Measurements from ENCODE around the gene FAM170B. TPM values are rescaled to one million over a fixed set of nuclear protein-coding genes. Genes with fewer than 3 reads are reported as not detected.

FAM170B gene
- not detected in 3 replicates for total RNA-seq (2021)
- Bru-seq, nascent RNA: not detected
- long read RNA-seq, experiment 1: 0 reads
- long read RNA-seq, experiment 2: 0 reads
- long read RNA-seq, experiment 3: 0 reads

GRCh38 chr10:49133706-49134248, at the start of gene FAM170B:
Gene FAM170B, minus strand, starts transcription at chr10:49134021. Its CDS starts 103 bp downstream, at chr10:49133918.
- CTCF ChIA-PET: no interaction called here
- no peak within 1 kb of the TSS for H3K27ac Mint-ChIP-seq
- H3K36me3 Mint-ChIP-seq: 0 out of 2 replicates have a peak, but pooled peaks cover 2% of the 10 kb centered on the region
- POLR2A ChIA-PET: no interaction called here
- H3K9me3 Mint-ChIP-seq: peaks cover 19% of the 10 kb centered on the region
- no peak for TF ChIP-seq NFE2L1 (CRISPR knock-in tag; IDR thresholded peaks at IDR 0.05)
- TF ChIP-seq AFF4 (CRISPR knock-in tag; IDR thresholded peaks at IDR 0.05; ENCODE audit: borderline replicate concordance): no peak
- TF ChIP-seq ARID4B (CRISPR knock-in tag; IDR thresholded peaks at IDR 0.05; ENCODE audit: borderline replicate concordance): no peak
- TF ChIP-seq NR3C1 (CRISPR knock-in tag; conservative IDR thresholded peaks at IDR 0.05; ENCODE audit: low read depth): no peak
- TF ChIP-seq ZNF512 (CRISPR knock-in tag; IDR thresholded peaks at IDR 0.05; ENCODE audit: borderline replicate concordance): no peak
- TF ChIP-seq NFYB (CRISPR knock-in tag; conservative IDR thresholded peaks at IDR 0.05; ENCODE audit: low read depth): no peak
- no peak for TF ChIP-seq CDX4 (CRISPR knock-in tag; IDR thresholded peaks at IDR 0.05; ENCODE audit: borderline replicate concordance)
- ATAC-seq: no peak
- DNase-seq (ENCODE audit: low spot score): no peak
- H3K4me1 Mint-ChIP-seq: peaks cover 9% of the 10 kb centered on the region
- H3K4me3 Mint-ChIP-seq: no peak within 1 kb of the TSS
- H3K27me3 Mint-ChIP-seq (ENCODE audit: low read depth): no peaks in the 10 kb centered on the region

- no peak overlapping the region for H3K27ac Mint-ChIP-seq
- no peak for TF ChIP-seq MAX (CRISPR knock-in tag; IDR thresholded peaks at IDR 0.05)
- ATAC-seq (no peak), DNase-seq (ENCODE audit: low spot score) (no peak)
- ChIA-PET POLR2A (no interaction called here), CTCF (no interaction called here)
- no peaks in the 10 kb centered on the region for H3K36me3 Mint-ChIP-seq
- H3K27me3 Mint-ChIP-seq (ENCODE audit: low read depth): no peaks in the 10 kb centered on the region
- H3K4me1 Mint-ChIP-seq: 0 out of 2 replicates have a peak, but pooled peaks cover 4% of the 10 kb centered on the region
- no peaks in the 10 kb centered on the region for H3K9me3 Mint-ChIP-seq
- no peak overlapping the region for H3K4me3 Mint-ChIP-seq
Measured at GRCh38 chr10:49182776-49183175, 49.0 kb upstream of the FAM170B start.

GRCh38 chr10:49180444-49180860, 46.6 kb upstream of the FAM170B start:
- DNase-seq (ENCODE audit: low spot score) (no peak), ATAC-seq (no peak)
- Mint-ChIP-seq H3K9me3 (no peaks in the 10 kb centered on the region), H3K27ac (no peak overlapping the region), H3K4me3 (no peak overlapping the region), H3K4me1 (0 out of 2 replicates have a peak, but pooled peaks cover 4% of the 10 kb centered on the region), H3K27me3 (ENCODE audit: low read depth) (no peaks in the 10 kb centered on the region), H3K36me3 (no peaks in the 10 kb centered on the region)
- POLR2A ChIA-PET: no interaction called here
- CTCF ChIA-PET: no interaction called here
- TF ChIP-seq ZSCAN18 (CRISPR knock-in tag; IDR thresholded peaks at IDR 0.05): no peak
- TF ChIP-seq E2F5 (CRISPR knock-in tag; IDR thresholded peaks at IDR 0.05): no peak
- TF ChIP-seq ZBTB43 (CRISPR knock-in tag; IDR thresholded peaks at IDR 0.05): no peak
- TF ChIP-seq HMGXB4 (CRISPR knock-in tag; IDR thresholded peaks at IDR 0.05): no peak
- no peak for TF ChIP-seq NR1H2 (CRISPR knock-in tag; IDR thresholded peaks at IDR 0.05)
